Stimulated activated CD4-positive, alpha-beta T cell treated with anti-CD3 and anti-CD28 coated beads, Interleukin-4, amount 100 ng/mL, for 24 hours (primary cell): ENCODE measurements around the gene PFKFB1.
A peak's percentile ranks its signal among the peaks of the same experiment; 100 is the strongest.

Experiments
- DNase-seq: peaks from one replicate; pipeline ENCODE4 v3.0.0-alpha.2; 2020

PFKFB1 gene

GRCh38 chrX:54921427-54922021 is 72.5 kb downstream of the PFKFB1 start:
- DNase-seq = peak; percentile 43

DNA sequence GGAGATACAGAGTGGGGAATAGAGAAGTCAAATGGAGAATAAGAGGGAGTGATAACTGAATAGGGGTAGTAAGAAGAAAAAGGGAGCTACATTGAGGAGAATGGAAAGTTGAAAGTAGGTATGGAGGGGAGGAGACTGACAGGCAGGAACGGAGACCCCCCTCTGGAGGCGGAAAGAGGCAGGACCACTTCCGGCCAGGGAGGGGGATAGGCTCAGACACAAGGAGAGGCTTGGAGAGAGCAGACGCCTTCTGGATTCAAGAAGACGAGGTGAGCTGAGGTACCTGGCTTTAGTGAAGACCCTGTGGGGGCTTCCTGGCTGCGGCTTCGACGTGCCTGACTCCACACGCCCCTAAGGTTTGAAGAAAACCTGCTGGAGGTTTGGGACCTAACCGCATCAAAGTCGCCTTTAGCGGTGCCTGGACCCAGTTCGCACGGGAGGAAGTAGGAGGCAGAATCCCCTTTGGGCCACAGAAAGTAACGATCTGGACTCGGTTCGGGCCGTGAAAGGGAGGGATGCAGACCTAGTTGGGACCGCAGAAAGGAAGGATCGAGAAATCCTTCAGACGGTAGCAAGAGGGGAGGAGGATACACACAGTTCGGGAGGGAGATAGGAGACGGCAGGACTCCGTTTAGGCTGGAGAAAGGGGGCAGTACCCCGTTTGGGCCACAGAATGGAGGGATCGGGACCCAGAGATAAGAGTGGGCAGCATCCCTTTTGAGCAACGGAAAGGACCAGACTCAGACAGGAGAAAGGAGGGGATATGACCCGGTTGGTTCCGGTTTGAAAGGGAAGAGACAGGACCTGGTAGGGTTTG is 73.2 kb downstream of the PFKFB1 start, which contains the start of gene TRO:
TSS of gene TRO (plus strand) at position 215 of the 817 bp plus-strand sequence. CDS start 1,423 bp downstream, outside the sequence.
- no peak for DNase-seq

- DNase-seq = no peak
These were observed 84.0 kb downstream of the PFKFB1 start for GRCh38 chrX:54909941-54910340.

DNA sequence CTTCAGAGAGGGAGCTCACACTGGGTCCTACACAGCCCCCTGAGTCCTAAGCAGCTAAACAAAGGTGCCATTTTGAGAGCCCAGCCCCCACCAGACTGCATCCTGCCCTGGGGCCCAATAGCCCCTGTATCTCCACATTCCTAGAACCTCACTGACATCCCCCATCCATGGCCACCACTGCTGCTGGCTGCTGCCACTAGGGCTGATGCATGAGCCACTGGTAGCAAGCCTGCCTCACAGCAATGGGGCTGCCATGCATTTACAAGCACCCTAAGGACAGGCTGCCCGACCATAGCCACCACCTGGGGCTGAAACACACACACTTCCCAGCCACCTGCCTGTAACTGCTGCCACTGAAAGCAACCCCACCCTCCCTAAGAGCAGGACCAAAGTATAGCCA is 99.8 kb downstream of the PFKFB1 start:
- DNase-seq = no peak

DNA sequence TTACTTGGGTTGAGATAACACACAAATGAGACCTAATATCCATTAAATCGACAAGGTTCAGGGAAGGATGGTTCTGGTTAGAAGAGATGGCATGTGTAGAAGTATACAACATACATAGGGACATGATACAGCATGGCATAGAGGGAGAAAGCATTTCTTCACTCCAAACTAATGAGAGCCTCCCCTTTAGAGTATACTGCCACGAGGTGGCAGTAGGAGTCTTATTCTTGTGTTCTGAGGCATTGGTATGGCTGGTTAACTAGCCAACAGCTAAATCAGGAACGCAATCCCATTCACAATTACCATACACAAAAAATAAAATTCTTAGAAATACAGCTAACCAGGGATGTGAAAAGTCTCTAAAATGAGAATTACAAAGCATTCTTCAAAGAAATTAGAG is 102.4 kb downstream of the PFKFB1 start:
- peak; percentile 32 for DNase-seq

- no peak for DNase-seq
These were observed 108.2 kb downstream of the PFKFB1 start for GRCh38 chrX:54885740-54886139.
